GM12891 (cell line): Measurements from ENCODE around the gene TMEM132D.

ENCODE experiments used
- PAX5 ChIP-seq: IDR thresholded peaks from 2 replicates; pipeline ENCODE4 v1.6.1; 2011; ENCODE audit warnings: low read length, moderate library complexity, mild to moderate bottlenecking; ENCODE audit not compliant: insufficient read depth, severe bottlenecking
- POLR2A ChIP-seq: IDR thresholded peaks from 2 replicates; pipeline ENCODE4 v1.6.1; 2011; ENCODE audit warnings: low read depth, low read length, control low read depth
- POLR2AphosphoS5 ChIP-seq: IDR thresholded peaks from 2 replicates; pipeline ENCODE4 v1.6.1; 2011; ENCODE audit warnings: low read depth, low read length, control low read depth
- POU2F2 ChIP-seq: IDR thresholded peaks from 2 replicates; pipeline ENCODE4 v1.6.1; 2011; ENCODE audit warnings: low read depth, mild to moderate bottlenecking, control low read depth, low read length, moderate library complexity
- SPI1 ChIP-seq: IDR thresholded peaks from 2 replicates; pipeline ENCODE4 v1.6.1; 2011; ENCODE audit warnings: low read depth, low read length, control low read depth
- TAF1 ChIP-seq: IDR thresholded peaks from 2 replicates; pipeline ENCODE4 v1.6.1; 2011; ENCODE audit warnings: low read depth, low read length, control low read depth

DNA sequence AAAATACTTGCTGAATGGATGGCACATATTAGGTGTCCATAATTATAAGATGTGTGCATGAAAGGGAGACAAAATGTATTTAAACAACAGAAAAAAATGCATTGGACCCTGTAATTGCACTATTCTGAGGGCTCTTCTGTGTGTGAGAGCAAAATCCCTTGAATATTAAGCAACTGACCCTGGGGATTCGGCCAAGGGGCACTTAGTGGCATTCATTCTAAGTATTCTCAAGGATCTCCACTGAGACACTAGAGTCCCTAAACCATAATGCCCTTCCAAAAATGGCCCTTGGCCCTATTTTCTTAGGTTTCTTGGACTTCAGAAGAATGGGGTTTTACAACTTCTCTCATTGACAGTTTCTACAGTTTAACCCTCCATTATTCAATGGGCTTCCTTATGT is 662.0 kb downstream of the TMEM132D start:
- TF ChIP-seq POLR2A (no peak), TAF1 (no peak), POLR2AphosphoS5 (no peak), SPI1 (no peak), PAX5 (no peak), POU2F2 (no peak)
